Measurements from ENCODE around the gene FUCA1. TPM values are rescaled to one million over a fixed set of nuclear protein-coding genes. Genes with fewer than 3 reads are reported as not detected.

Gene FUCA1
- total and polyA plus RNA-seq, 10 of the 15 experiments (the other 5 are each of a cell fraction or from before 2014, with no cell fraction given), result 33.3 to 117 (median 52.6) TPM

DNA sequence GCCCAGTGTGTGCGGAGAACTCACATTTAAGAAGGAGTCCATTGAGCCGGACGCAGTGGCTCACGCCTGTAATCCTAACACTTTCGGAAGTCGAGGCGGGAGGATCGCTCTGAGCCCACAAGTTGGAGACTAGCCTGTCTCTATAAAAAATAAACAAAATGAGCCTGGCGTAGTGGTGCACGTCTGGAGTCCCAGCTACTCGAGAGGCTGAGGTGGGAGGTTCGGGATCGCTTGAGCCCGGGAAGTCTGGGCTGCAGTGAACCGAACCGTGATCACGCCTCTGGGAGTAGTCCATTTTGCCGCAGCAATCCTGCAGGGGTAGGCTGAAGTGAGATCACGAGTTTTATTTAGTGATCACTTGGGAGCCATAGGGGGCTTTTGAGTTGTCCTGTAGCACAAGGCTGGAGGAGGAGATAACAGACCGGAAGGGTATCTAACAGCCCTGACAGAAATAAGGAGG, 497 bp upstream of the FUCA1 start:
- Histone ChIP-seq H3K4me2 (ENCODE audit: control insufficient read depth, insufficient read depth) (no peak overlapping the region), H3K4me1 (ENCODE audit: control insufficient read depth, insufficient read depth, low read length) (peaks cover 10% of the 10 kb centered on the region), H4K20me1 (ENCODE audit: control insufficient read depth, insufficient read depth) (no peaks in the 10 kb centered on the region), H3K9me3 (replicated peaks; ENCODE audit: control insufficient read depth, insufficient read depth, low read length) (no peaks in the 10 kb centered on the region), H3K27me3 (replicated peaks in 1 of 2; ENCODE audit: control insufficient read depth in 2 of 2, insufficient read depth in 2 of 2, low read length in 1 of 2) (no peaks in the 10 kb centered on the region), H3K4me3 (peak overlapping the region; percentile 77; the same call in 1 of the 2 replicates), H3K79me2 (ENCODE audit: control insufficient read depth, insufficient read depth, low read length) (peaks cover 34% of the 10 kb centered on the region), H3K27ac (ENCODE audit: control insufficient read depth, insufficient read depth) (no peak overlapping the region), H2AFZ (ENCODE audit: control insufficient read depth, low read depth, low read length) (no peak overlapping the region), H3K36me3 (ENCODE audit: control insufficient read depth in 2 of 2, insufficient read depth in 2 of 2, low read length in 1 of 2) (no peaks in the 10 kb centered on the region), H3K9ac (ENCODE audit: control insufficient read depth, insufficient read depth, low read length) (no peak overlapping the region)
- CTCF ChIA-PET, result interaction anchor here (0.9 to 4.5 kb wide), 7 partner anchors 10 to 58 kb away, joined by 3 to 49 read pairs (median 6); partner anchors contain the start of genes CNR2 and HMGCL
- TF ChIP-seq TCF12 (IDR thresholded peaks at IDR 0.05; ENCODE audit: low read depth, low read length), result 0 out of 2 replicates have a peak, but pooled peaks have one; percentile 1
- no peak for TF ChIP-seq CREB1 (IDR thresholded peaks at IDR 0.05; ENCODE audit: low read depth)
- TF ChIP-seq, protein P1, sequence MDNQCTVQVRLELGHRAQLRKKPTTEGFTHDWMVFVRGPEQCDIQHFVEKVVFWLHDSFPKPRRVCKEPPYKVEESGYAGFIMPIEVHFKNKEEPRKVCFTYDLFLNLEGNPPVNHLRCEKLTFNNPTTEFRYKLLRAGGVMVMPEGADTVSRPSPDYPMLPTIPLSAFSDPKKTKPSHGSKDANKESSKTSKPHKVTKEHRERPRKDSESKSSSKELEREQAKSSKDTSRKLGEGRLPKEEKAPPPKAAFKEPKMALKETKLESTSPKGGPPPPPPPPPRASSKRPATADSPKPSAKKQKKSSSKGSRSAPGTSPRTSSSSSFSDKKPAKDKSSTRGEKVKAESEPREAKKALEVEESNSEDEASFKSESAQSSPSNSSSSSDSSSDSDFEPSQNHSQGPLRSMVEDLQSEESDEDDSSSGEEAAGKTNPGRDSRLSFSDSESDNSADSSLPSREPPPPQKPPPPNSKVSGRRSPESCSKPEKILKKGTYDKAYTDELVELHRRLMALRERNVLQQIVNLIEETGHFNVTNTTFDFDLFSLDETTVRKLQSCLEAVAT (IDR thresholded peaks at IDR 0.05), result peak; percentile 96; the same call in 1 of the 2 replicates
- TF ChIP-seq SP1 (IDR thresholded peaks at IDR 0.05; ENCODE audit: low read depth, low read length), result peak; percentile 1
- SMC1A ChIA-PET (ENCODE audit: uncharacterized antibody, unreplicated experiment), result interaction anchor here (1.0 to 4.6 kb wide), 4 partner anchors 36 to 97 kb away, joined by 3 to 34 read pairs (median 4); no protein-coding TSS in a partner anchor
- in situ Hi-C loops (cut with MboI), result loop anchor here (10.0 kb wide), 1 partner anchor 64 kb away; the partner anchor contains the start of gene GALE
- ATAC-seq, result no peak
- WGBS (ENCODE audit: insufficient coverage, insufficient replicate concordance, low lambda C conversion rate, missing lambda C conversion rate), result 30% methylated on average over 20 of the region's 20 CpGs
- POLR2A ChIA-PET, result interaction anchor here (0.6 to 1.7 kb wide), 3 partner anchors 40 to 847 kb away, joined by 3 to 5 read pairs (median 3); no protein-coding TSS in a partner anchor
- RAD21 ChIA-PET (ENCODE audit: unreplicated experiment), result interaction anchor here (1.8 kb wide), 1 partner anchor 45 kb away, joined by 7 read pairs; the partner anchor contains the start of gene CNR2
- BruUV-seq (replicated peaks), result no TSS peak
- intact Hi-C loops (cut with micrococcal nuclease; ENCODE audit: unreplicated experiment), result loop anchor here (1.0 to 2.0 kb wide), 4 partner anchors 40 to 59 kb away; partner anchors contain the start of gene HMGCL
- no peak for DNase-seq (ENCODE audit: low read depth, low spot score)
- FAIRE-seq, result no peak
